Tibial artery (tissue), 4 donors: Measurements from ENCODE around the gene KDM8.
"Not testable (repeated sequence)": the region's sequence is repeated elsewhere in the genome, so short reads cannot be mapped to it uniquely, and the experiment has no call there.

Experiments used
- DNase-seq, 2 donors: peaks; one replicate each; pipeline ENCODE4 v3.0.0-alpha.2; 2019
- H3K27ac ChIP-seq, 2 donors: fragments of 200-600 bp; sonication (generic) in 1 of 2; 1 replicate in 1 of 2; 2 replicates in 1 of 2; pipeline ENCODE4 v1.5.1; 2018 to 2019; ENCODE audit warnings: mild to moderate bottlenecking in 1 of 2
- H3K27me3 ChIP-seq, 2 donors: fragments of 200-600 bp; sonication (generic) in 1 of 2; one replicate each; pipeline versions ENCODE4 v1.5.1 to v1.6.0; 2016 to 2019
- H3K36me3 ChIP-seq, 3 donors: fragments of 200-600 bp; sonication (generic) in 2 of 3; one replicate each; pipeline ENCODE4 v1.5.1; 2016 to 2019; ENCODE audit warnings: mild to moderate bottlenecking in 2 of 3
- H3K4me1 ChIP-seq, 4 donors: fragments of 200-600 bp; sonication (generic) in 2 of 4; 1 replicate in 3 of 4; 2 replicates in 1 of 4; pipeline ENCODE4 v1.5.1; 2016 to 2019
- H3K4me3 ChIP-seq, 2 donors: fragments of 200-600 bp; sonication (generic) in 1 of 2; 1 replicate in 1 of 2; 2 replicates in 1 of 2; pipeline ENCODE4 v1.5.1; 2018 to 2019; ENCODE audit warnings: mild to moderate bottlenecking in 2 of 2
- H3K9me3 ChIP-seq, 3 donors: fragments of 200-600 bp; sonication (generic) in 1 of 3; one replicate each; pipeline ENCODE4 v1.5.1; 2016 to 2019
- CTCF ChIP-seq, 2 experiments: fragments of 200-600 bp in 1 of 2; fragments of 450-650 bp in 1 of 2; IDR thresholded peaks; one replicate each; pipeline ENCODE4 v1.5.1; 2017 to 2019; ENCODE audit warnings: antibody characterized with exemption in 2 of 2, mild to moderate bottlenecking in 1 of 2, moderate library complexity in 1 of 2
- intact Hi-C: fragments of 100-400 bp; cut with DNase I; formaldehyde crosslinking; loops from one replicate; pipeline ENCODE4 v1.15.0; 2023; ENCODE audit warnings: low total_unique reads

The KDM8 gene

GRCh38 chr16:27205423-27206065 is 2.2 kb downstream of the KDM8 start:
- Histone ChIP-seq H3K9me3 (no peaks in the 10 kb centered on the region), H3K4me3 (no peak overlapping the region), H3K36me3 (peaks cover 7 to 14% (median 8%) of the 10 kb centered on the region in 3 donors), H3K27ac (no peak overlapping the region), H3K4me1 (peaks cover 0 to 16% (median 12%) of the 10 kb centered on the region in 4 donors), H3K27me3 (no peaks in the 10 kb centered on the region)
- no peak for DNase-seq
- intact Hi-C loops = no loop called here
- TF ChIP-seq CTCF (IDR thresholded peaks at IDR 0.05) = no peak

DNA sequence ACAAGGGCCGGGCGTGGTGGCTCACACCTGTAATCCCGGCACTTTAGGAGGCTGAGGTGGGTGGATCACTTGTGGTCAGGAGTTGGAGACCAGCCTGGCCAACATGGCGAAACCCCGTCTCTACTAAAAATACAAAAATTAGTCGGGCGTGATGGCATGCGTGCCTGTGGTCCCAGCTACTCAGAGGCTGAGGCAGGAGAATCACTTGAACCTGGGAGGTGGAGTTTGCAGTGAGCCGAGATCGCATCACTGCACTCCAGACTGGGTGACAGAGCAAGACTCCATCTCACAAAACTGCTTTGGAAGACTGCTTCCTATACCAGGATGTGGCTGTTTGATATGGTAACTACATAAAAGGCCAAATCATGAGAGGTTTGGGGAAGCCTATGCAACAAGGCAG is 3.8 kb downstream of the KDM8 start:
- intact Hi-C loops, H3K4me3 ChIP-seq, DNase-seq, H3K27ac ChIP-seq, H3K9me3 ChIP-seq, H3K27me3 ChIP-seq: not testable (repeated sequence)
- Histone ChIP-seq H3K4me1 (peaks cover 0 to 16% (median 12%) of the 10 kb centered on the region in 4 donors), H3K36me3 (peaks cover 9 to 29% (median 17%) of the 10 kb centered on the region in 3 donors)

- intact Hi-C loops = no loop called here
- peaks cover 0 to 11% (median 7%) of the 10 kb centered on the region in 4 donors for H3K4me1 ChIP-seq
Observed at GRCh38 chr16:27208081-27208680, 4.9 kb downstream of the KDM8 start.

GRCh38 chr16:27208796-27209195 is 5.5 kb downstream of the KDM8 start:
- Histone ChIP-seq H3K36me3 (peaks cover 9 to 37% (median 20%) of the 10 kb centered on the region in 3 donors), H3K4me1 (peaks cover 0 to 10% (median 7%) of the 10 kb centered on the region in 4 donors), H3K27me3 (no peaks in the 10 kb centered on the region), H3K27ac (no peak overlapping the region), H3K9me3 (no peaks in the 10 kb centered on the region), H3K4me3 (no peak overlapping the region)
- no peak for DNase-seq
- intact Hi-C loops = no loop called here
- no peak for TF ChIP-seq CTCF (IDR thresholded peaks at IDR 0.05)

More at GRCh38 chr16:27208081-27208680, 4.9 kb downstream of the KDM8 start:
- DNase-seq = no peak
- Histone ChIP-seq H3K27ac (no peak overlapping the region), H3K27me3 (no peaks in the 10 kb centered on the region), H3K9me3 (no peaks in the 10 kb centered on the region), H3K36me3 (peaks cover 9 to 36% (median 17%) of the 10 kb centered on the region in 3 donors), H3K4me3 (no peak overlapping the region)
- no peak for TF ChIP-seq CTCF (IDR thresholded peaks at IDR 0.05)

DNA sequence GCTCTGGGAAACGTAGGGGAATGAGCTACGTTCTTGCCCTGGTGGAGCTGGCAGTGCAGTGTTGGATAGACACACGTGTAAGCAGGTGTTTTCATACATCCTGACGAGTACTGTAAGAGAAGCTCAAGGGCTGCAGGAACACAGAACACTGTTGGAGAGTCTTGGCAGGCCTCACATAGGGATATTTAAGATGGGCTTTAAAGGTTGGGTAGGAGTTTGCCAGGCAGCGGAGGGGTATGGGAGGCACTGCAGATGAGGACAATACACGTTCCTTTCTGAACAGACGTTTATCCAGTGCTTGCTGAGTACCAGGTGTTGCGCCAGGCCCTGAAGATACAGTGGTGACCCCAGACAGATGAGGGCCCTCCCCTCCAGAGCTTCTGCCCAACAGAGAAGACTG is 6.3 kb downstream of the KDM8 start:
- TF ChIP-seq CTCF (IDR thresholded peaks at IDR 0.05) = no peak
- no peak for DNase-seq
- H3K27me3 ChIP-seq = no peaks in the 10 kb centered on the region
- H3K4me1 ChIP-seq = peaks cover 0 to 3% (median 2%) of the 10 kb centered on the region in 4 donors
- intact Hi-C loops = no loop called here
- no peak overlapping the region for H3K27ac ChIP-seq
- H3K36me3 ChIP-seq = peaks cover 9 to 45% (median 26%) of the 10 kb centered on the region in 3 donors
- no peaks in the 10 kb centered on the region for H3K9me3 ChIP-seq
- H3K4me3 ChIP-seq = no peak overlapping the region

DNA sequence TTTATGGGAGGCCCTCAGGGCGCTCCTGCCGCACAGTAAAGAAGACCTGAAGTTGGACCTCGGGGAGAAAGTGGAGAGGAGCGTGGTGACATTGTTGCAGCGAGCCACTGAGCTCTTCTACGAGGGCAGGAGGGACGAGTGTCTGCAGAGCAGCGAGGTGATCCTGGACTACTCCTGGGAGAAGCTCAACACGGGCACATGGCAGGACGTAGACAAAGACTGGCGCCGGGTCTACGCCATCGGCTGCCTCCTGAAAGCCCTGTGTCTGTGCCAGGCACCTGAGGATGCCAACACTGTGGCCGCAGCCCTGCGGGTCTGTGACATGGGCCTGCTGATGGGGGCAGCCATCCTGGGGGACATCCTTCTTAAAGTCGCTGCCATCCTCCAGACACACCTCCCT is 6.8 kb downstream of the KDM8 start:
- Histone ChIP-seq H3K4me3 (no peak overlapping the region), H3K27ac (no peak overlapping the region), H3K9me3 (no peaks in the 10 kb centered on the region), H3K4me1 (no peaks in the 10 kb centered on the region), H3K36me3 (peaks cover 9 to 50% (median 30%) of the 10 kb centered on the region in 3 donors), H3K27me3 (no peaks in the 10 kb centered on the region)
- no peak for TF ChIP-seq CTCF (IDR thresholded peaks at IDR 0.05)
- intact Hi-C loops = no loop called here
- DNase-seq = no peak
